Activated naive CD4-positive, alpha-beta T cell treated with anti-CD3 and anti-CD28 coated beads for 36 hours (primary cell): Measurements from ENCODE around the gene RCN2. TPM values are rescaled to one million over a fixed set of nuclear protein-coding genes. Genes with fewer than 3 reads are reported as not detected.
"Not testable (repeated sequence)": the region's sequence is repeated elsewhere in the genome, so short reads cannot be mapped to it uniquely, and the experiment has no call there.

Source experiments
- CTCF ChIA-PET: fragments of 350-600 bp; sonication (Branson Sonifier 250); formaldehyde crosslinking; loops from one replicate; lab custom pipeline; 2021; ENCODE audit warnings: antibody characterized with exemption; lab: Charles Lee
- DNase-seq: peaks from one replicate; pipeline ENCODE4 v3.0.0-alpha.2; 2020
- H3K27ac Mint-ChIP-seq: one replicate; pipeline ENCODE4 v1.8.0; 2021; ENCODE audit warnings: mild to moderate bottlenecking, mixed read lengths
- H3K27me3 Mint-ChIP-seq: one replicate; pipeline ENCODE4 v1.8.0; 2021; ENCODE audit warnings: low read depth, mixed read lengths
- H3K36me3 Mint-ChIP-seq: one replicate; pipeline ENCODE4 v1.8.0; 2021; ENCODE audit warnings: low read depth, mixed read lengths
- H3K4me1 Mint-ChIP-seq: one replicate; pipeline ENCODE4 v1.8.0; 2021; ENCODE audit warnings: low read depth, mixed read lengths
- H3K4me3 Mint-ChIP-seq: one replicate; pipeline ENCODE4 v1.8.0; 2021; ENCODE audit warnings: mild to moderate bottlenecking, moderate library complexity, mixed read lengths
- H3K9me3 Mint-ChIP-seq: one replicate; pipeline ENCODE4 v1.8.0; 2021; ENCODE audit warnings: mixed read lengths
- intact Hi-C: fragments of 100-400 bp; cut with micrococcal nuclease; formaldehyde crosslinking; loops from one replicate; pipeline ENCODE4 v1.15.1; 2023
- total RNA-seq, 2 experiments: library from RNA; stranded (reverse); gene quantifications; one replicate each; pipeline ENCODE4 v1.2.3, GENCODE V29; 2021

The RCN2 gene
- total RNA-seq, 2 experiments from 2014 or later: 23.7 to 25.2 TPM

- Mint-ChIP-seq H3K27me3 (peaks cover 7% of the 10 kb centered on the region), H3K4me3 (no peak overlapping the region), H3K36me3 (no peaks in the 10 kb centered on the region), H3K27ac (no peak overlapping the region), H3K9me3 (no peaks in the 10 kb centered on the region), H3K4me1 (no peaks in the 10 kb centered on the region)
- CTCF ChIA-PET: interaction anchor here (0.6 to 2.6 kb wide), 2 partner anchors 10 to 729 kb away, joined by 3 to 14 read pairs; no protein-coding TSS in a partner anchor
- no peak for DNase-seq
- intact Hi-C loops: no loop called here
Observed at GRCh38 chr15:76964157-76964556, 32.6 kb downstream of the RCN2 start.

DNA sequence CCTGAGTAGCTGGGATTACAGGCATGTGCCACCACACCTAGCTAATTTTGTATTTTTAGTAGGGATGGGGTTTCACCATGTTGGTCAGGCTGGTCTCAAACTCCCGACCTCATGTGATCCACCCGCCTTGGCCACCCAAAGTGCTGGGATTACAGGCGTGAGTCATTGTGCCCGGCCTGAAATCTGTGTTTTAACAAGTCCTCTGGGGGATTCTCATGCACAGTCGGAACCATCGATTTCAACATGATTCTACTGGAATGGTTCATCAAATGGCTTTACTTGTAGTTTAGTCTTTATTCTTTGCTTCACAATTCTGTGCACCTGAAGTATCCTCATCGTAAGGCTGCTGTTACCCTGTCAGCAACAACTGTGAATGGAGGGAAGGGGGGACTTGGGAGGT, 34.5 kb downstream of the RCN2 start:
- H3K27ac Mint-ChIP-seq, H3K4me3 Mint-ChIP-seq, H3K36me3 Mint-ChIP-seq, H3K27me3 Mint-ChIP-seq, H3K4me1 Mint-ChIP-seq, intact Hi-C loops, DNase-seq, CTCF ChIA-PET, H3K9me3 Mint-ChIP-seq: not testable (repeated sequence)

- no peak for DNase-seq
- H3K9me3 Mint-ChIP-seq: no peaks in the 10 kb centered on the region
- intact Hi-C loops: no loop called here
- H3K27me3 Mint-ChIP-seq: peaks cover 5% of the 10 kb centered on the region
- CTCF ChIA-PET: interaction anchor here (1.3 kb wide), 1 partner anchor 9 kb away, joined by 3 read pairs; no protein-coding TSS in a partner anchor
- H3K27ac Mint-ChIP-seq: no peak overlapping the region
- H3K36me3 Mint-ChIP-seq: no peaks in the 10 kb centered on the region
- H3K4me1 Mint-ChIP-seq: no peaks in the 10 kb centered on the region
- H3K4me3 Mint-ChIP-seq: no peak overlapping the region
Observed at GRCh38 chr15:76967067-76967466, 35.5 kb downstream of the RCN2 start.

DNA sequence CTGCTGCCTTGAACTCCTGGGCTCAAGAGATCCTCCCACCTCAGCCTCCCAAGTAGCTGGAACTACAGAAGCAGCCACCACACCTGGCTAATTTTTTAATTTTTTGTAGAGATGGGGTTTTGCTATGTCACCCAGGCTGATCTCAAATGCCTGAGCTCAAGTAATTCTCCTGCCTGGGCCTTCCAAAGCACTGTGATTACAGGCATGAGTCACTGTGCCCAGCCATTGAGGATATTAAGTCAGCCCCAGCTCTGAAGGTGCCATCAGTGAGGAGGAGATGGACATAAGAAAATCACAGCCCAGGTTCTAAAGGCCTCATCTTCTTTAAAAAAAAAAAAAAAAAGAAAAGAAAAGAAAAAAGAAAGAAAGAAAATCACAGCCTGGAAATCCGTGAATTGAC, 36.8 kb downstream of the RCN2 start:
- H3K9me3 Mint-ChIP-seq: no peaks in the 10 kb centered on the region
- H3K36me3 Mint-ChIP-seq: no peaks in the 10 kb centered on the region
- CTCF ChIA-PET: interaction anchor here (0.8 kb wide), 1 partner anchor 15 kb away, joined by 3 read pairs; no protein-coding TSS in a partner anchor
- H3K27ac Mint-ChIP-seq: no peak overlapping the region
- peaks cover under 1% of the 10 kb centered on the region for H3K4me1 Mint-ChIP-seq
- no peak overlapping the region for H3K4me3 Mint-ChIP-seq
- intact Hi-C loops: no loop called here
- DNase-seq: no peak
- H3K27me3 Mint-ChIP-seq: no peaks in the 10 kb centered on the region

DNA sequence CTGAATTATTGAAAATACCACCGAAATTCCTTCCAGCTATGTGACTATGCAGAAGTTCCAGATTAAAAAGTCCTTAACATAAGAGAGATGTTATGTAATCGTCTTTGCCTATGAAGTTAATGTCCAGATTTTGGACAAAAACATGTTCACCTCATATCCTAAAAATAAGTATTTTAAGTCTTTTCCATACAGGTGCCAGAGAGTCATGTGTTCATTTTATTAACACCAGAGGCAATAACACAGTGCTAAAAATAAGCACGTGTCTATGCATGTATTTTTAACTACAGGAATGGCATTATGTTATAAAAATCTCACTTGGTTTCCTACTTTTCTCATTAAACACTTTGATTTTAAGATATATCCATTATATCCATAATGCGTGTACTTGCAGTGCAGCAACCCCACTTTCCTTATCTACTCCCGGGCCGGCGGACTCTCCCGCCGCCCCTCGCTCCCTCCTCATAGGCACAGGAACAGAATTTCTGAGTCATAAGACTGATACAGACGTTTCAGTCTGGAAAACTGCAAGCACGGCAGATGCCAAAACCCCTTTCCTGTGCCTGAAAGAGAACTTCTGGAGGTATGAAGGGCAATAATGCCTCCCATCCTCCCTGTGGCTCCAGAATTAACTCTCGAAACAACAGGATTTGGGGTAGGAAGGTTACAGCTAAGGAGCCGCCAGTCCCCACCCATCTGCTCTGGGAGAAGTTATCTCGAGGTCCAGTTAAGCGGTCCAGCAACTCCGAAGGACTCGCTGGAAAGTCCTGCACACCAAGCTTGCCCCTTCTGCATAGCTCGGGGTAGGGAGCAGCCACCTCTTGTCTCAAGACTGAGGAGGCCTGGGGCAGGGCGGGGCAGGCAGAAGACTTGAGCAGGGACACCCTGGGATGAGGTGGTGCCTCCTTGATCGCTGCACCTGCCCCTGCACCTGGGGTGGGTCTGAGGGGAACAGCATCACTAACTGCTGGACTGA, 41.1 kb downstream of the RCN2 start:
- Mint-ChIP-seq H3K9me3 (no peaks in the 10 kb centered on the region), H3K36me3 (no peaks in the 10 kb centered on the region), H3K27ac (no peak overlapping the region), H3K4me1 (peaks cover 14% of the 10 kb centered on the region), H3K27me3 (no peaks in the 10 kb centered on the region), H3K4me3 (no peak overlapping the region)
- DNase-seq: no peak
- CTCF ChIA-PET: interaction anchor here (0.7 to 7.5 kb wide), 34 partner anchors 10 to 570 kb away, joined by 3 to 85 read pairs (median 4); partner anchors contain the start of genes PSTPIP1 and SCAPER
- intact Hi-C loops: loop anchor here (2.0 kb wide), 2 partner anchors 146 to 210 kb away; no protein-coding TSS in a partner anchor

DNA sequence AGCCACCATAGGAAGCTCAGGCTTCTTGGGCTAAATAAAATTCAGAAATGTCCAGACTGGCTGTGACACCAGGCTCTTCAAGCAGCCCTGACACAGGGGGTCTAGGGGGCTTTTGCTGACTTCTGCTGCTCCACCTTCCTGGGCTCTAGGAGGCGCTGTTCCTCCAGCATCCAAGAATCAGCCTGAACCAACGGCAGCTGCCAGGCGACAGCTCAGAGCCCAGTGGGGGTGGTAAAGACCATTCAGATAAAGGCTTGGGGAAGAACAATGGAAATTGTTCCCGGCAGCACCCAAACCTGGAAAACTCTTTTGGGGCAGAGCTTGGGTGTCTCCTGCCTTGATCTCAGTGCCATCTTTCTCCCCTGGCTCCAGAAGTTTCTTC, 41.8 kb downstream of the RCN2 start:
- Mint-ChIP-seq H3K27me3 (no peaks in the 10 kb centered on the region), H3K9me3 (peaks cover 1% of the 10 kb centered on the region), H3K4me3 (no peak overlapping the region), H3K36me3 (no peaks in the 10 kb centered on the region), H3K4me1 (peaks cover 16% of the 10 kb centered on the region), H3K27ac (no peak overlapping the region)
- DNase-seq: peak; percentile 85
- CTCF ChIA-PET: interaction anchor here (0.8 to 7.5 kb wide), 37 partner anchors 10 to 569 kb away, joined by 3 to 85 read pairs (median 4); partner anchors contain the start of genes PSTPIP1 and SCAPER
- intact Hi-C loops: loop anchor here (2.0 kb wide), 2 partner anchors 145 to 209 kb away; no protein-coding TSS in a partner anchor

DNA sequence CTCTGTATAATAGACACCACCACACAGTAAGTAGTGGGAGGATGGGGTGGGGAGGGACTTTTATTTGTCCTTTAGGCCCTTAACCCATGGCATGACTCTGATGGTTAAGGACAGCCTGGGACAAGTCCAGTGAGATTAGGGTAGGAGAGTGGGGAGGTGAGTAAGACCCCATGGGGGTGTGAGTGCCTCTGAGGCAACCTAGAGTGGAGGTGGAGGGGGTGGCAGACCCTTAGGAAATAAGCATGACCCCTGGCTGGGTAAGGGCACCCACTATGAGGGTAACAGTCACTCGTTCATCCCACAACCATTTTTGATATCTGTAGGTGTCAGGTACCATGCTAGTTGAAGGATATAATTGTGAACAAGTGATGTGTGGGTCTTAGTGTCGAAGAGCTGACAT, 42.4 kb downstream of the RCN2 start:
- CTCF ChIA-PET: interaction anchor here (0.8 to 7.5 kb wide), 35 partner anchors 10 to 569 kb away, joined by 3 to 85 read pairs (median 5); partner anchors contain the start of genes PSTPIP1 and SCAPER
- Mint-ChIP-seq H3K4me3 (no peak overlapping the region), H3K4me1 (peaks cover 16% of the 10 kb centered on the region), H3K36me3 (no peaks in the 10 kb centered on the region), H3K9me3 (peaks cover 3% of the 10 kb centered on the region), H3K27ac (no peak overlapping the region), H3K27me3 (no peaks in the 10 kb centered on the region)
- DNase-seq: no peak
- intact Hi-C loops: loop anchor here (2.0 kb wide), 4 partner anchors 145 to 569 kb away; no protein-coding TSS in a partner anchor

GRCh38 chr15:76974456-76975036, 43.0 kb downstream of the RCN2 start:
- intact Hi-C loops: loop anchor here (2.0 kb wide), 2 partner anchors 522 to 568 kb away; no protein-coding TSS in a partner anchor
- Mint-ChIP-seq H3K27me3 (no peaks in the 10 kb centered on the region), H3K36me3 (no peaks in the 10 kb centered on the region), H3K4me1 (peaks cover 16% of the 10 kb centered on the region), H3K4me3 (no peak overlapping the region), H3K9me3 (peaks cover 3% of the 10 kb centered on the region), H3K27ac (no peak overlapping the region)
- CTCF ChIA-PET: interaction anchor here (0.7 to 7.5 kb wide), 21 partner anchors 9 to 568 kb away, joined by 3 to 85 read pairs (median 13); partner anchors contain the start of gene PSTPIP1
- DNase-seq: peak; percentile 55

DNA sequence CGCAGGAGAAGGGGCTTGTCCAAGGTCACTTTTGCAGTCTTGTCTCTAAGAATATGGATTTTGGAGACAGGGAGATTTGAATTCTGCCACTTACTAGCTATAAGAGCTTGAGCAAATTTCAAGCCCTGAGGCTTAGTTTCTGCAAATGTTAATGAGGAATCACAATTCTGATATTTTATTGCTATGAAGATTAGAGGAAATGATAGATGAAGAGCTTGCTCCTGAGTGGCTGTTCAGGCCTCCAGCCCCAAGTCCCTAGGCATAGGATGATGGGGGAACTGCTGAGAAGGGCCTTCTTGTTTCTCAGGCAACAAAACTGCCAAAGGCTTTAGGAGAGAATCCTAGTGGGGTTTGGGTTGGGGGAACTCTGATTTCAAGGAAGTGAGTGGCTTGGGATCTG, 44.6 kb downstream of the RCN2 start:
- intact Hi-C loops: loop anchor here (1.0 kb wide), 3 partner anchors 12 to 44 kb away; no protein-coding TSS in a partner anchor

DNA sequence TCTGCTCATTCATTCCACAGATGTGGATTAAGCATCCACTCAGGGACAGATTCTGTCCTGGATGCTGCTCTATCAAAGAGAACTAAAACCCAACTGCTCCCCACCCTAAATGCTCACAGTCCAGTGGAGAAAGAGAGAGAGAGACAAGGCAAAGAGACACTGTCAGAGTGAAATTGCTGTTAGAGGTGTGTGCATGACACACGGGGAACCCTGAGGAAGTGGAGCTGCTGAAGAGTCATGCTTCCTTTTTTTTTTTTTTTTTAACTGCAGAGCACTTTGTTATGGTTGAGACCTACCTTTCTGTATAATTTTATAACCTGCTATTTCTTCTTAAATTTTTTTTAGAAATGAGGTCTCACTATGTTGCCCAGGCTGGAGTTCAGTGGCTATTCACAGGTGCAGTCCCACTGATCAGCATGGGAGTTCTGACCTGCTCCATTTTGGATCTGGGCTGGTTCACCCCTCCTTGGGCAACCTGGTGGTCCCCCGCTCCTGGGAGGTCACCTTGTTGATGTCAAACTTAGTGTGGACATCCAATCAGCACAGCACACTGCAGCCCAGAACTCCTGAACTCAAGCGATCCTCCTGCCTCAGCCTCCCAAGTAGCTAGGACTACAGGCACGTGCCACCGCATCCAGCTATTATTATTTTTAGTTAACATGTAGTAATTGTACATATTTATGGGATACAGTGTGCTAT, 45.2 kb downstream of the RCN2 start:
- H3K27ac Mint-ChIP-seq: peak overlapping the region; percentile 69
- H3K27me3 Mint-ChIP-seq: no peaks in the 10 kb centered on the region
- no peaks in the 10 kb centered on the region for H3K36me3 Mint-ChIP-seq
- DNase-seq: peak; percentile 71
- no peak overlapping the region for H3K4me3 Mint-ChIP-seq
- H3K4me1 Mint-ChIP-seq: peaks cover 16% of the 10 kb centered on the region
- intact Hi-C loops: loop anchor here (1.0 kb wide), 3 partner anchors 12 to 44 kb away; no protein-coding TSS in a partner anchor
- H3K9me3 Mint-ChIP-seq: peaks cover 3% of the 10 kb centered on the region
- CTCF ChIA-PET: interaction anchor here (0.9 to 7.5 kb wide), 6 partner anchors 10 to 59 kb away, joined by 3 to 85 read pairs (median 4); no protein-coding TSS in a partner anchor

More for the DNA sequence above, 44.6 kb downstream of the RCN2 start:
- Mint-ChIP-seq H3K27ac (no peak overlapping the region), H3K4me3 (no peak overlapping the region), H3K9me3 (peaks cover 3% of the 10 kb centered on the region), H3K27me3 (no peaks in the 10 kb centered on the region), H3K36me3 (no peaks in the 10 kb centered on the region), H3K4me1 (peaks cover 16% of the 10 kb centered on the region)
- CTCF ChIA-PET: interaction anchor here (0.9 to 7.5 kb wide), 8 partner anchors 9 to 72 kb away, joined by 3 to 85 read pairs (median 4); partner anchors contain the start of gene PSTPIP1
- DNase-seq: no peak

DNA sequence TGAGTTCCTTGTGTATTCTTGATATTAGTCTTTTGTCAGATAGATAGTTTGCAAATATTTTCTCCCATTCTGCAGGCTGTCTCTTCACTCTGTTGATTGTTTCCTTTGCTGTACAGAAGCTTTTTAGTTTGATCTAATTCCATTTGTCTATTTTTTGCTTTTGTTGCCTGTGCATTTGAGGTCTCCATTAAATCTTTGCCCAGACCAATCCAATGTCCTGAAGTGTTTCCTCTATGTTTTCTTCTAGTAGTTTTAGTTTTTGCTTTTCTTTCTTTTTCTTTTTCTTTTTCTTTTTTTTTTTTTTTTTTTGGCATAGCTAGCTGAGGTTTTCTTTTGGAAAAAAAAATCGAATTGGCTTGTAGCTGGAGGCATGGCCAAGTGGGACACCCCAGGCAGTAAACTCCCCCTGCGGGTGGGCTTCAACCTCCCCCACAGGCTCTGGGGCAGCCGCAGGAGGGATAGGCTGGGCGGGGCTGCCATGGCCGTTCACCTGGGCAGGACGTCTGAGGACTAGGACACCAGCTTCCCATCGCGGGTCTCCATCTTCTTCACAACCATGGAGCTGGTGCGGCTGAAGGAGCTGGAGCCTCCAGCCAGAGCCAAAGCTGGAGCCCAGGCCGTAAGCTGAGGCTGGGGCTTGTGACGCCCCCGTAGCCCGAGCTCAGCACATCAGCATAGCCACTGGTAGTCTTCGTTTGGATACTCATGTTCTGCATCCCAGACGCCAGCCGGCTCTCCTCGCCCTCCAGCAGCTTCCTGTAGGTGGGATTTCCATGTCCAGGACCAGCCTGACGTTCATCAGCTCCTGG, 47.2 kb downstream of the RCN2 start:
- Mint-ChIP-seq H3K4me1 (peaks cover 14% of the 10 kb centered on the region), H3K36me3 (no peaks in the 10 kb centered on the region), H3K9me3 (peaks cover 3% of the 10 kb centered on the region), H3K4me3 (no peak overlapping the region), H3K27ac (no peak overlapping the region), H3K27me3 (no peaks in the 10 kb centered on the region)
- intact Hi-C loops: no loop called here
- no peak for DNase-seq
- CTCF ChIA-PET: interaction anchor here (0.6 to 3.2 kb wide), 7 partner anchors 9 to 565 kb away, joined by 3 to 12 read pairs (median 3); no protein-coding TSS in a partner anchor
